NCI-H1092 treated with DMSO at 0.1 percent for 48 hours (cell line): ENCODE data around the gene KIF27.
"Not testable (repeated sequence)": the region's sequence is repeated elsewhere in the genome, so short reads cannot be mapped to it uniquely, and the experiment has no call there.

ENCODE experiments used
- DNase-seq: peaks from one replicate; lab custom pipeline; 2025; lab: John Stamatoyannopoulos, UW

The KIF27 gene

GRCh38 chr9:83933790-83934189 lies 12.6 kb upstream of the KIF27 start:
- no peak for DNase-seq

GRCh38 chr9:83932851-83933250 lies 11.6 kb upstream of the KIF27 start:
- DNase-seq = no peak

- DNase-seq = no peak
These were observed 10.8 kb upstream of the KIF27 start for GRCh38 chr9:83932011-83932410.

GRCh38 chr9:83930881-83931280 lies 9.6 kb upstream of the KIF27 start:
- no peak for DNase-seq

- no peak for DNase-seq
These were observed 6.4 kb upstream of the KIF27 start for GRCh38 chr9:83927591-83927990.

GRCh38 chr9:83920469-83920926 lies 734 bp downstream of the KIF27 start:
- DNase-seq = peak; percentile 62

- DNase-seq = no peak
These were observed 2.1 kb downstream of the KIF27 start for GRCh38 chr9:83919111-83919510.

GRCh38 chr9:83912194-83912593 lies 9.0 kb downstream of the KIF27 start:
- DNase-seq = peak; percentile 10

GRCh38 chr9:83906144-83906543 lies 15.1 kb downstream of the KIF27 start:
- no peak for DNase-seq

- DNase-seq = not testable (repeated sequence)
These were observed 20.6 kb downstream of the KIF27 start for GRCh38 chr9:83900615-83901014.

- not testable (repeated sequence) for DNase-seq
These were observed 26.9 kb downstream of the KIF27 start for GRCh38 chr9:83894301-83894700.

GRCh38 chr9:83886498-83886897 lies 34.7 kb downstream of the KIF27 start:
- DNase-seq = not testable (repeated sequence)

- not testable (repeated sequence) for DNase-seq
These were observed 35.5 kb downstream of the KIF27 start for GRCh38 chr9:83885559-83886240.

- not testable (repeated sequence) for DNase-seq
These were observed 39.4 kb downstream of the KIF27 start for GRCh38 chr9:83881687-83882408.

GRCh38 chr9:83875559-83875958 lies 45.7 kb downstream of the KIF27 start:
- DNase-seq = not testable (repeated sequence)

GRCh38 chr9:83849895-83850294 lies 71.3 kb downstream of the KIF27 start:
- DNase-seq = not testable (repeated sequence)

GRCh38 chr9:83837070-83837643 lies 84.1 kb downstream of the KIF27 start:
- not testable (repeated sequence) for DNase-seq

GRCh38 chr9:83830426-83831071 lies 90.7 kb downstream of the KIF27 start:
- not testable (repeated sequence) for DNase-seq

GRCh38 chr9:83824986-83825623 lies 96.1 kb downstream of the KIF27 start:
- not testable (repeated sequence) for DNase-seq

- DNase-seq = peak; percentile 82
These were observed 103.6 kb downstream of the KIF27 start, which contains the start of gene GKAP1 for GRCh38 chr9:83817356-83818278. Gene GKAP1 (minus strand): TSS chr9:83817769. CDS start chr9:83806517, 11,252 bp downstream.

GRCh38 chr9:83817011-83817355 lies 104.2 kb downstream of the KIF27 start:
- DNase-seq = not testable (repeated sequence)
